ENCODE measurements around the gene UBE2J2. TPM values are rescaled to one million over a fixed set of nuclear protein-coding genes. Genes with fewer than 3 reads are reported as not detected.

Gene UBE2J2
- total and polyA plus RNA-seq, 2 of the 4 experiments (the other 2 are of a cell fraction): 20.6 to 67.5 TPM

GRCh38 chr1:1227386-1227785 lies 46.3 kb downstream of the UBE2J2 start:
- Histone ChIP-seq H3K27me3 (ENCODE audit: control insufficient read depth, insufficient read depth, low read length) (no peaks in the 10 kb centered on the region), H3K9me3 (ENCODE audit: control insufficient read depth, insufficient read depth, low read length) (no peaks in the 10 kb centered on the region), H3K9me1 (ENCODE audit: insufficient read depth, low read length) (peaks cover 15% of the 10 kb centered on the region), H3K14ac (replicated peaks; ENCODE audit: low read depth, low read length) (no peak overlapping the region), H3K23ac (ENCODE audit: low read depth, low read length) (no peak overlapping the region), H2BK15ac (ENCODE audit: low read depth, low read length) (no peak overlapping the region), H3K9ac (ENCODE audit: low read depth, low read length) (no peak overlapping the region), H2AK5ac (ENCODE audit: low read depth, low read length) (no peak overlapping the region), H4K5ac (ENCODE audit: low read depth, low read length) (no peak overlapping the region), H3K79me1 (ENCODE audit: low read depth in 1 of 2, low read length in 2 of 2) (peaks cover 11 to 69% of the 10 kb centered on the region in 2 experiments; a peak in 3 of 4 replicates), H2AFZ (replicated peaks; ENCODE audit: low read length, poor library complexity) (no peak overlapping the region), H3K18ac (ENCODE audit: low read depth, low read length) (no peak overlapping the region), H3K4me3 (ENCODE audit: insufficient read depth, low read depth, low read length) (no peak overlapping the region), H4K91ac (ENCODE audit: insufficient read depth, low read depth, low read length) (no peak overlapping the region), H3K27ac (ENCODE audit: insufficient read depth, low read length) (no peak overlapping the region), H3K36me3 (ENCODE audit: control insufficient read depth, insufficient read depth, low read length) (peaks cover 57% of the 10 kb centered on the region), H3K4me2 (ENCODE audit: low read depth, low read length) (no peak overlapping the region), H3K4ac (ENCODE audit: low read depth, low read length) (no peak overlapping the region), H2BK20ac (ENCODE audit: low read depth, low read length) (no peak overlapping the region), H3K56ac (ENCODE audit: extremely low read depth, insufficient read depth, low read length) (no peak overlapping the region), H2BK120ac (ENCODE audit: low read depth, low read length) (no peak overlapping the region), H2AK9ac (replicated peaks; ENCODE audit: low read depth, low read length, poor library complexity) (no peak overlapping the region), H3K4me1 (ENCODE audit: control insufficient read depth, insufficient read depth, low read length) (peaks cover 6% of the 10 kb centered on the region; the same call in 1 of the 2 replicates), H2BK5ac (ENCODE audit: low read depth, low read length, poor library complexity, severe bottlenecking) (no peak overlapping the region), H4K8ac (ENCODE audit: low read depth in 2 of 2, low read length in 2 of 2) (no peak overlapping the region), H4K20me1 (ENCODE audit: insufficient read depth, low read length) (peaks cover 60% of the 10 kb centered on the region)
- ChIA-PET CTCF (no interaction called here), POLR2A (ENCODE audit: unreplicated experiment) (no interaction called here)
- WGBS, 2 experiments (ENCODE audit: extremely low coverage in 2 of 2, insufficient read length in 1 of 2): 100% methylated on average over 16 of the region's 25 CpGs; no CpG with 5 or more reads in 1 of the 2 experiments
- no TSS peak for BruUV-seq (replicated peaks)
- ATAC-seq (ENCODE audit: low read depth) (no peak), DNase-seq (no peak)
- TF ChIP-seq NFE2L2 (IDR thresholded peaks at IDR 0.05; ENCODE audit: low read depth, low read length): no peak
- TF ChIP-seq ELK1 (IDR thresholded peaks at IDR 0.05; ENCODE audit: borderline replicate concordance, low read depth, low read length): no peak
- no peak for TF ChIP-seq CEBPB (IDR thresholded peaks at IDR 0.05; ENCODE audit: low read depth, low read length)
- TF ChIP-seq RAD21 (IDR thresholded peaks at IDR 0.05; ENCODE audit: low read length): no peak
- no peak for TF ChIP-seq MAZ (IDR thresholded peaks at IDR 0.05; ENCODE audit: borderline replicate concordance, low read depth, low read length)
- no peak for TF ChIP-seq POLR2A (IDR thresholded peaks at IDR 0.05; ENCODE audit: low read depth, low read length)
- TF ChIP-seq FOS (IDR thresholded peaks at IDR 0.05; ENCODE audit: low read depth, low read length): no peak
- TF ChIP-seq BHLHE40 (IDR thresholded peaks at IDR 0.05; ENCODE audit: low read depth, low read length): no peak
- TF ChIP-seq RFX5 (IDR thresholded peaks at IDR 0.05; ENCODE audit: low read depth, low read length): no peak
- TF ChIP-seq SMC3 (IDR thresholded peaks at IDR 0.05; ENCODE audit: low read depth, low read length): no peak
- TF ChIP-seq USF2 (IDR thresholded peaks at IDR 0.05; ENCODE audit: low read depth, low read length): no peak
- no peak for TF ChIP-seq MAFK (IDR thresholded peaks at IDR 0.05; ENCODE audit: low read depth, low read length)
- TF ChIP-seq CHD1 (IDR thresholded peaks at IDR 0.05; ENCODE audit: low read depth, low read length): no peak
- no peak for TF ChIP-seq RCOR1 (IDR thresholded peaks at IDR 0.05; ENCODE audit: insufficient replicate concordance, low read length)
- no peak for TF ChIP-seq CTCF (conservative IDR thresholded peaks at IDR 0.05; ENCODE audit: low read depth, low read length)
- no peak for TF ChIP-seq MXI1 (IDR thresholded peaks at IDR 0.05; ENCODE audit: borderline replicate concordance, low read depth, low read length)
- dilution Hi-C loops (cut with HindIII; ENCODE audit: low sequenced_read_pairs, unreplicated experiment): no loop called here
- intact Hi-C loops (cut with micrococcal nuclease): no loop called here
- in situ Hi-C loops (cut with MboI; ENCODE audit: low sequenced_read_pairs): no loop called here

Measured in IMR-90 (cell line).